ENCODE data around the gene GPR151.

Gene GPR151

DNA sequence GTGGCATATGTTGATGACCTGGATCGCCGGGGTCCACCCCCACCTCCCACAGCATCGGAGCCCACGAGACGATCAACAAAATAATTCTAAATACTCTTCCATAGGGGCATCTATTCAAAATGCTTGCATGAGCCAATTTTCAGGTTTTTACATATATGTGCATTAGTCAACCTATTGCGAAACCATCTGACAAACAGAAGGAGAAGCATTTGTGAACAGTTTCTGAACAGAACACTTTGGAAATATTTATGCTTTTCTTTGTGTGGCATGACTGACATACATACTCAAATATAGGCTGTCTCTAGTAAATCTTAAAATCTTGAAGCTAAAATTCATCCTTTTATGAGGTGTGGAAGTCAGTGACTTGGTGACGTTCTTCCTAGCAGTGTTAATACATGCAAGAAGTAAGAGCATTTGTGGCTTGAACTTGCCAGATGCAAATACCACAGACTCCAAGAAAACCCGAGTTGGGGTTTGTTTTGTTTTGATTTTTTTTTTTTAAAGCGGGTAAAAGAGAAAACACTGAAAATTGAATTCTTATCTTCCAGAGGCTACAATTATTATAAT lies 5.3 kb downstream of the GPR151 start:
- peak; percentile 81 for DNase-seq (ENCODE audit: low read depth)
- H3K4me3 ChIP-seq (ENCODE audit: low read length): no peak overlapping the region
- no peak for TF ChIP-seq CTCF (IDR thresholded peaks at IDR 0.05; ENCODE audit: insufficient read depth, low read depth, low read length, missing control alignments)

GRCh38 chr5:146507428-146507827 lies 8.6 kb downstream of the GPR151 start:
- no peak for DNase-seq (ENCODE audit: low read depth)
- no peak overlapping the region for H3K4me3 ChIP-seq (ENCODE audit: low read length)
- TF ChIP-seq CTCF (IDR thresholded peaks at IDR 0.05; ENCODE audit: insufficient read depth, low read depth, low read length, missing control alignments): no peak

- TF ChIP-seq CTCF (IDR thresholded peaks at IDR 0.05; ENCODE audit: insufficient read depth, low read depth, low read length, missing control alignments): no peak
- DNase-seq (ENCODE audit: low read depth): no peak
Measured at GRCh38 chr5:146499680-146500079, 16.3 kb downstream of the GPR151 start.

GRCh38 chr5:146494656-146495055 lies 21.3 kb downstream of the GPR151 start:
- no peak for TF ChIP-seq CTCF (IDR thresholded peaks at IDR 0.05; ENCODE audit: insufficient read depth, low read depth, low read length, missing control alignments)
- no peak overlapping the region for H3K4me3 ChIP-seq (ENCODE audit: low read length)

More at GRCh38 chr5:146499680-146500079, 16.3 kb downstream of the GPR151 start:
- no peak overlapping the region for H3K4me3 ChIP-seq (ENCODE audit: low read length)

GRCh38 chr5:146490089-146490843 lies 25.7 kb downstream of the GPR151 start:
- no peak for DNase-seq (ENCODE audit: low read depth)
- TF ChIP-seq CTCF (IDR thresholded peaks at IDR 0.05; ENCODE audit: insufficient read depth, low read depth, low read length, missing control alignments): no peak
- no peak overlapping the region for H3K4me3 ChIP-seq (ENCODE audit: low read length)

More at GRCh38 chr5:146494656-146495055, 21.3 kb downstream of the GPR151 start:
- DNase-seq (ENCODE audit: low read depth): no peak

GRCh38 chr5:146484714-146485391 lies 31.1 kb downstream of the GPR151 start:
- no peak for TF ChIP-seq CTCF (IDR thresholded peaks at IDR 0.05; ENCODE audit: insufficient read depth, low read depth, low read length, missing control alignments)
- H3K4me3 ChIP-seq (ENCODE audit: low read length): no peak overlapping the region
- DNase-seq (ENCODE audit: low read depth): no peak
